Activated CD8-positive, alpha-beta T cell treated with anti-CD3 and anti-CD28 coated beads, Interleukin-2, amount 10 ng/mL, durations not matched to agents 7 days and 5 days (primary cell): ENCODE results near the gene ENTREP3. TPM values are rescaled to one million over a fixed set of nuclear protein-coding genes. Genes with fewer than 3 reads are reported as not detected.

Source experiments
- ATAC-seq: fragments of 150-1000 bp; cut with Tn5 transposase; one replicate; pipeline ENCODE4 v1.10.0; 2021; ENCODE audit warnings: moderate library complexity
- CTCF ChIA-PET: fragments of 350-600 bp; sonication (Branson Sonifier 250); formaldehyde crosslinking; loops from one replicate; lab custom pipeline; 2021; ENCODE audit warnings: antibody characterized with exemption; lab: Charles Lee
- POLR2A ChIA-PET: fragments of 350-600 bp; sonication (Branson Sonifier 250); formaldehyde crosslinking; loops from one replicate; lab custom pipeline; 2021; ENCODE audit warnings: antibody characterized with exemption; lab: Charles Lee
- DNase-seq: peaks from one replicate; pipeline ENCODE4 v3.0.0-alpha.2; 2020
- H3K27ac Mint-ChIP-seq: one replicate; pipeline ENCODE4 v1.8.0; 2021; ENCODE audit warnings: mild to moderate bottlenecking, mixed read lengths
- H3K27me3 Mint-ChIP-seq: one replicate; pipeline ENCODE4 v1.8.0; 2021; ENCODE audit warnings: low read depth, mixed read lengths
- H3K36me3 Mint-ChIP-seq: one replicate; pipeline ENCODE4 v1.8.0; 2021; ENCODE audit warnings: low read depth, mixed read lengths
- H3K4me1 Mint-ChIP-seq: one replicate; pipeline ENCODE4 v1.8.0; 2021; ENCODE audit warnings: low read depth, mixed read lengths
- H3K4me3 Mint-ChIP-seq: one replicate; pipeline ENCODE4 v1.8.0; 2021; ENCODE audit warnings: mild to moderate bottlenecking, mixed read lengths
- H3K9me3 Mint-ChIP-seq: one replicate; pipeline ENCODE4 v1.8.0; 2022; ENCODE audit warnings: mixed read lengths; ENCODE audit not compliant: insufficient read depth
- total RNA-seq, 2 experiments: library from RNA; stranded (reverse); gene quantifications; one replicate each; pipeline ENCODE4 v1.2.3, GENCODE V29; 2021

ENTREP3 gene
- total RNA-seq, 2 experiments from 2014 or later = 29.3 to 29.7 TPM

- peak overlapping the region; percentile 52 for H3K4me3 Mint-ChIP-seq
- ATAC-seq (peak; percentile 54), DNase-seq (peak; percentile 95)
- no peaks in the 10 kb centered on the region for H3K36me3 Mint-ChIP-seq
- peaks cover 30% of the 10 kb centered on the region for H3K4me1 Mint-ChIP-seq
- ChIA-PET POLR2A (interaction anchor here (0.6 to 3.7 kb wide), 6 partner anchors 11 to 37 kb away, joined by 3 to 39 read pairs (median 13); a partner anchor contains a TSS), CTCF (interaction anchor here (0.6 to 7.5 kb wide), 26 partner anchors 9 to 222 kb away, joined by 3 to 134 read pairs (median 6); partner anchors contain the start of genes CLK2 and KRTCAP2)
- H3K27ac Mint-ChIP-seq = peak overlapping the region; percentile 75
- H3K9me3 Mint-ChIP-seq = no peaks in the 10 kb centered on the region
- H3K27me3 Mint-ChIP-seq = no peaks in the 10 kb centered on the region
These were observed 48.1 kb downstream of the ENTREP3 start for GRCh38 chr1:155206891-155207805.

GRCh38 chr1:155205969-155206593 lies 49.2 kb downstream of the ENTREP3 start:
- no peak overlapping the region for H3K27ac Mint-ChIP-seq
- H3K4me3 Mint-ChIP-seq = no peak overlapping the region
- POLR2A ChIA-PET = interaction anchor here (0.6 kb wide), 1 partner anchor 19 kb away, joined by 3 read pairs; no protein-coding TSS in a partner anchor

GRCh38 chr1:155205035-155205434 lies 50.2 kb downstream of the ENTREP3 start:
- H3K27ac Mint-ChIP-seq = no peak overlapping the region
- no peak overlapping the region for H3K4me3 Mint-ChIP-seq
- no peaks in the 10 kb centered on the region for H3K36me3 Mint-ChIP-seq
- ChIA-PET POLR2A (interaction anchor here (2.8 to 3.4 kb wide), 2 partner anchors 11 to 22 kb away, joined by 7 to 10 read pairs; no protein-coding TSS in a partner anchor), CTCF (interaction anchor here (0.9 to 7.5 kb wide), 4 partner anchors 8 to 21 kb away, joined by 5 to 134 read pairs (median 15); no protein-coding TSS in a partner anchor)
- H3K9me3 Mint-ChIP-seq = no peaks in the 10 kb centered on the region
- DNase-seq (no peak), ATAC-seq (no peak)
- no peaks in the 10 kb centered on the region for H3K27me3 Mint-ChIP-seq
- peaks cover 24% of the 10 kb centered on the region for H3K4me1 Mint-ChIP-seq

More at GRCh38 chr1:155205969-155206593, 49.2 kb downstream of the ENTREP3 start:
- Mint-ChIP-seq H3K36me3 (no peaks in the 10 kb centered on the region), H3K9me3 (no peaks in the 10 kb centered on the region), H3K27me3 (no peaks in the 10 kb centered on the region), H3K4me1 (peaks cover 30% of the 10 kb centered on the region)
- CTCF ChIA-PET = interaction anchor here (0.9 to 7.5 kb wide), 9 partner anchors 9 to 67 kb away, joined by 4 to 134 read pairs (median 17); partner anchors contain the start of genes CLK2 and KRTCAP2
- DNase-seq = no peak
- no peak for ATAC-seq

GRCh38 chr1:155202731-155203515 lies 52.4 kb downstream of the ENTREP3 start:
- peaks cover 13% of the 10 kb centered on the region for H3K4me1 Mint-ChIP-seq
- ATAC-seq = no peak
- no peaks in the 10 kb centered on the region for H3K27me3 Mint-ChIP-seq
- peak overlapping the region; percentile 56 for H3K27ac Mint-ChIP-seq
- H3K4me3 Mint-ChIP-seq = no peak overlapping the region
- ChIA-PET CTCF (interaction anchor here (0.9 to 7.5 kb wide), 5 partner anchors 9 to 48 kb away, joined by 3 to 134 read pairs (median 6); partner anchors contain the start of gene KRTCAP2), POLR2A (interaction anchor here (0.6 to 3.4 kb wide), 3 partner anchors 9 to 721 kb away, joined by 3 to 10 read pairs (median 7); no protein-coding TSS in a partner anchor)
- no peaks in the 10 kb centered on the region for H3K9me3 Mint-ChIP-seq
- DNase-seq = no peak
- H3K36me3 Mint-ChIP-seq = no peaks in the 10 kb centered on the region

- POLR2A ChIA-PET = interaction anchor here (3.4 kb wide), 1 partner anchor 8 kb away, joined by 10 read pairs; no protein-coding TSS in a partner anchor
- Mint-ChIP-seq H3K27me3 (no peaks in the 10 kb centered on the region), H3K4me3 (no peak overlapping the region), H3K4me1 (peaks cover 8% of the 10 kb centered on the region), H3K36me3 (no peaks in the 10 kb centered on the region), H3K9me3 (no peaks in the 10 kb centered on the region), H3K27ac (no peak overlapping the region)
- CTCF ChIA-PET = interaction anchor here (0.9 to 3.3 kb wide), 4 partner anchors 9 to 48 kb away, joined by 3 to 16 read pairs (median 3); partner anchors contain the start of gene KRTCAP2
- DNase-seq (no peak), ATAC-seq (no peak)
These were observed 53.1 kb downstream of the ENTREP3 start for GRCh38 chr1:155202198-155202597.

GRCh38 chr1:155200920-155201319 lies 54.4 kb downstream of the ENTREP3 start:
- no peak for ATAC-seq
- Mint-ChIP-seq H3K9me3 (no peaks in the 10 kb centered on the region), H3K4me3 (no peak overlapping the region), H3K36me3 (no peaks in the 10 kb centered on the region), H3K4me1 (peaks cover 4% of the 10 kb centered on the region), H3K27me3 (no peaks in the 10 kb centered on the region), H3K27ac (no peak overlapping the region)
- ChIA-PET CTCF (interaction anchor here (1.1 kb wide), 2 partner anchors 23 to 121 kb away, joined by 3 read pairs; no protein-coding TSS in a partner anchor), POLR2A (interaction anchor here (1.6 kb wide), 1 partner anchor 26 kb away, joined by 5 read pairs; no protein-coding TSS in a partner anchor)
- DNase-seq = no peak

GRCh38 chr1:155199792-155200191 lies 55.5 kb downstream of the ENTREP3 start:
- Mint-ChIP-seq H3K36me3 (no peaks in the 10 kb centered on the region), H3K4me1 (peaks cover 13% of the 10 kb centered on the region), H3K27me3 (no peaks in the 10 kb centered on the region), H3K9me3 (no peaks in the 10 kb centered on the region), H3K4me3 (no peak overlapping the region), H3K27ac (no peak overlapping the region)
- DNase-seq (no peak), ATAC-seq (no peak)
- ChIA-PET CTCF (no interaction called here), POLR2A (no interaction called here)

GRCh38 chr1:155198547-155198906 lies 56.8 kb downstream of the ENTREP3 start:
- no peaks in the 10 kb centered on the region for H3K27me3 Mint-ChIP-seq
- no peak for ATAC-seq
- no peaks in the 10 kb centered on the region for H3K9me3 Mint-ChIP-seq
- ChIA-PET CTCF (interaction anchor here (4.0 kb wide), 1 partner anchor 8 kb away, joined by 14 read pairs; the partner anchor contains the start of gene THBS3), POLR2A (no interaction called here)
- H3K36me3 Mint-ChIP-seq = no peaks in the 10 kb centered on the region
- no peak for DNase-seq
- H3K4me3 Mint-ChIP-seq = no peak overlapping the region
- peaks cover 24% of the 10 kb centered on the region for H3K4me1 Mint-ChIP-seq
- no peak overlapping the region for H3K27ac Mint-ChIP-seq

- H3K27me3 Mint-ChIP-seq = no peaks in the 10 kb centered on the region
- DNase-seq = no peak
- ChIA-PET POLR2A (no interaction called here), CTCF (interaction anchor here (1.2 to 4.0 kb wide), 2 partner anchors 9 to 52 kb away, joined by 3 to 14 read pairs; partner anchors contain the start of gene THBS3)
- H3K27ac Mint-ChIP-seq = no peak overlapping the region
- no peak for ATAC-seq
- no peaks in the 10 kb centered on the region for H3K36me3 Mint-ChIP-seq
- no peak overlapping the region for H3K4me3 Mint-ChIP-seq
- H3K9me3 Mint-ChIP-seq = no peaks in the 10 kb centered on the region
- H3K4me1 Mint-ChIP-seq = peaks cover 29% of the 10 kb centered on the region
These were observed 57.3 kb downstream of the ENTREP3 start for GRCh38 chr1:155197901-155198546.
